GM18868 (cell line): Measurements from ENCODE around the gene CHMP4B.

Source experiments
- ATAC-seq: cut with Tn5 transposase; IDR thresholded peaks from one replicate; pipeline ENCODE4 v1.9.1; 2021; ENCODE audit warnings: mild to moderate bottlenecking, moderate library complexity; ENCODE audit not compliant: unreplicated experiment

The CHMP4B gene

DNA sequence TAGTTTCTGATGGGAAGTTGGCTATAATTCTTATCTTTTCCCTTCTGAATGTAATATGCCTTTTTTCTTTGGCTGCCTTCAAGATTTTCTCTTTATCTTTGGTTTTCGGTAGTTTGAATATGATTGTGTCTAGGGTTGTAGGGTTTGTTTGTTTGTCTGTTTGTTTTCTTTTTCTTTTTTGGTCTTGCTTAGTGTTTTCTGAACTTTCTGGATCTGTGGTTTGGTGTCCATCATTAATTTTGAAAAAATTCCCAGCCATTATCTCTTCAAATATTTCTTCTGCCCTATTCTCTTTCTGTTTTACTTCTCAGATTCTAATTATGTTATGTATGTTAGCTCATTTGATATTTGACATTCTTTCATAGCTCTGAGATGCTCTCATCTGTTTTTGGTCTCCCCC lies 79.4 kb downstream of the CHMP4B start:
- ATAC-seq, result no peak

DNA sequence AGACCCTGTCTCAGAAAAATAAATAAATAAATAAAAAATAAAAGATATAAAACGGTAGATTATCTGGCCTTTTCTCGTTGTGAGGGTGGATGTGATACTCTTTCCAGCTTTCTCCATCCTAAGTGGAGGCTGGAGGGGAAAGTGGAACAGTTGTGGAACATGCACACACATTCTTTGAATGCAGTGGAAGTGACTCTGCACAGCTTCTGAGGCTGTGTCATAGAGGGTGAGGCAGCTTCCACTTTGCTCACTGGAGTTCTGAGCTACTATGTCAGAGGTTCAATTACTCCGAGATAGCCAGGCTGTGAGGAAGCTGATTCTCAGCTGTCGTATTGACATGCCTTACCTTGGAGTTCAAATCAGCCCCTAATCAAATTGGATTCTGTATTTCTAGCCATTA lies 82.2 kb downstream of the CHMP4B start:
- no peak for ATAC-seq

DNA sequence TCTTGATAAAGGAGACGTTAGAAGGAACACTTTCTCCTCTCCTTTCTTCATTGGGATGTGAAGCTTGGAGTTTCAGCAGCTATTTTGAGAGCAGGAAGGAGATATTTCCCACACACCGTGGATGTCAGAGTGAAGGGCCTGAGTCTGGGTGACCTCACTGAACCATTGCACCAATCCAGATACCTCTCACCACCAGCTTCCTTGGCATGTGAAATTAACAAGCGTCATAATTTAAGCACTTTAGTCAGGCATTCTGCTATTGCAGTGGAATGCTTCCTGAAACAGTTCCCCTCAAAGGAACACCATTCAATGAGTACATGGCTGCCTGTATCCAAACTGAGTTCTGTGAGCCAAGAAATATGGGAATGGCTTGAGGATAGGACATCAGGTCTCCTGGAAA lies 83.7 kb downstream of the CHMP4B start:
- no peak for ATAC-seq

DNA sequence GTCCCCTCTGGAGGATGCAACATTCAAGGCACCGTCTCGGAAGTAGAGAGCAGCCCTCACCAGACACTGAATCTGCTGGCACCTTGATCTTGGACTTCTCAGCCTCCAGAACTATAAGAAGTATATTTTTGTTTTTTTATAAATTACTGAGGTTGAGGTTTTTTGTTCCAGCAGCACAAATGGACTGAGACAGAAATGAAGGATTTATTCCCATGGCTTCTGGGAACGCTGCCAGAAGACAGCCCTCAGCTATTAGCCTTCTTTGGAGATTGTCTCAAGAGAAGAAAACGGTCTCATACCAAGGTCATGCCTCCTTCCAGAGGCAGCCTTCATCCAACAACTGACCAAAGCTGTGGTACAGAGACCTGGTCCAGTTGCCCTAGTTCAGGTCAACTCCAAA lies 85.4 kb downstream of the CHMP4B start:
- ATAC-seq, result no peak

DNA sequence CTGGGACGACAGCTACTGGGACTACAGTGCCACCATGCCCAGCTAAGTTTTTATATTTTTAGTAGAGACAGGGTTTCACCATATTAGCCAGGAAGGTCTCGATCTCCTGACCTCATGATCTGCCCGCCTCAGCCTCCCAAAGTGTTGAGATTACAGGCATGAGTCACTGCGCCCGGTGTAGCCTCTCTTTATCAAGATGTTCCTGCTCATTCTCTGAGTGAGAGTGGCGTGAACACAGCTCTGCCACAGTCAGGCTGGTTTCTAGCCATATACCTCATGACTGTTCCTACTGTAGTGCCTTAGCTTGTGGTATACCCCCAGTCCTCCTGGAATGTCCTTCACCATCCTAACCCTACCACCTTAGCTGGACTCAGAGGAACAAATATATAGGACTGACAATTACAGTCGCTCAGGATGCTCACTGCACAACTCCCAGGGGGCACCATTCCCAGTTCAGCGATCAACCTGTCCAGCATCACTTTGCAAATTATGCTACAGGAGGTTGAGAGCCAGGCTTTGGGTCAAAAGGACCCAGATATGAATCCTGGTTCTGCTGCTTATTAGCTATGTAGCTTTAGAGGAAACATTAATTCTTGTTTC lies 86.3 kb downstream of the CHMP4B start:
- ATAC-seq, result no peak

DNA sequence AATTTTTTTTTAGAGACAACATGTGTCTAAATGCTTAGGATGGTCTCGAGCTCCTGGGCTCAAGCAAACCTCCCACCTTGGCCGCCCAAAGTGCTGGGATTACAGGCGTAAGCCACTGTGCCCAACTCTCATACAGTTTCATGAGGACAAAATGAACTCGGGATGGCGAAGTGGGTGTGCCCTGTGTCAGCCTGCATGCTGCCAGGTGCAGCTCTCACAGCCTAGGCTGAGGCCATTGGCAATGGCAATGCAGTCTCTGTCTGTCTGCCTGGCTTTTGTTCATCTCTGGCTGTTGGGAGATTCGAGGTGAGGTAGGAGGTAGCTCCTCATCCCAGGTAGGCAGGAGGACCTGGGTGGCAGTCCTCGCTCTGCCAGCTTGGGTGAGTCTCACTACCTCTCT lies 88.0 kb downstream of the CHMP4B start:
- no peak for ATAC-seq

DNA sequence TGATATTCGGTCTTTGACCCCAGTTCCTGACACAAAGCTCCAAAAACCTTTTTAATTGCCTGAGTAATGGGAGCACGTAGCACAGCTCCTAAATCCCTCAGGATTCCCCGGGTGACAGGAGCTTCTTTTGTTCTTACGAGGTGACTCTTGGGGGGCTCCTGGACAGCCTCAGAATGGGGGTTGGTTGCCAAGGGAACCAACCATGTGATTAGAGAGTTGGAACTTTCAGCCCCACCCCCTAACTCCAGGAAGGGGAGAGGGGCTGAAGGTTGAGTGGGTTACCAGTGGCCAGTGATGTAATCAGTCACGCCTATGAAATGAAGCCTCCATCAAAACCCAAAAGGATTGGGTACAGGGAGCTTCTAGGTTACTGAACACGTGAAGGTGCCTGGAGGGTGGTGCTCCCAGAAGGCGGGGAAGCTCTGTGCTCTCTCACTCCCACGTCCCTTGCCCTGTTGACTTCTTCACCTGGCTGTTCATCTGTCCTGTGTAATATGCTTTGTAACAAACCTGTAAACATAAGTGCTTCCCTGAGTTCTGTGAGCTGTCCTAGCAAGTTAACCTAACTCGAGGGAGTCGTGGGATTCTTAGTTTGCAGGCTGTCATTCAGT lies 89.5 kb downstream of the CHMP4B start:
- ATAC-seq, result no peak

DNA sequence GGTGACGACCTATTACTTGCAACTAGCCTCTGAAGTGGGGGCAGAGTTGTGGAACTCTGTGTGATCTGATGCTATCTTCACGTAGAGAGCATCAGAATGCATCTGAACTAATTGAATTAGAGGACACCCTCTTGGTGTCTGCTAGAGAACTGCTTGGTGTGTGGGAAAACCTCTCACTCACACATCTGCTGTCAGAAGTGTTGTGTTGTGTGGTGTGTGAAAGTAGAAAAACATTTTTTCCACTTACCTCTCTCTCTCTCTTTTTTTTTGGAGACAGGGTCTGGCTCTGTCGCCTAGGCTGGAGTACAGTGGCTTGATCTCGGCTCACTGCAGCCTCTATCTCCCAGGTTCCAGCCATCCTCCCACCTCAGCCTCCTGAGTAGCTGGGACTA lies 90.0 kb downstream of the CHMP4B start:
- no peak for ATAC-seq

DNA sequence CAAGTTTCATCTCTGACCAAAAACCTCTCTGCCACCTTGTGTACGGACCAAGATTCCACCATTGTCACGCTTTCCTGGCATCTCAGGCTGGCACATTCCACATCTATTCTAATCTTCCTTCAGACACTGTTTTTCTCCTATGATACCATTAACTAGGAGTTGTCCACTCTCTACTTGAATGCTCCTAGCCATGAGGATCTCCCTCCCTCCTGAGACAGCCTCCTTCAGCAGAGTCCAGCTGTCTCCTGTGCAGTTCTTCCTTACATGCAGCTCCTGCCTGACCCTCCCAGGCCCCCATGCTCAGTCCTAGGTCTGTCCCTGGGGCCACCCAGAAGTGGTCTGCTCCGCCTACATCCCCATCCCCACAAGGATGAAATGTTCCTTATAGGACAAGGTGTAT lies 90.9 kb downstream of the CHMP4B start:
- no peak for ATAC-seq
